ENCODE results near the gene MUC22.
"Not testable (repeated sequence)": the region's sequence is repeated elsewhere in the genome, so short reads cannot be mapped to it uniquely, and the experiment has no call there.

MUC22 gene

DNA sequence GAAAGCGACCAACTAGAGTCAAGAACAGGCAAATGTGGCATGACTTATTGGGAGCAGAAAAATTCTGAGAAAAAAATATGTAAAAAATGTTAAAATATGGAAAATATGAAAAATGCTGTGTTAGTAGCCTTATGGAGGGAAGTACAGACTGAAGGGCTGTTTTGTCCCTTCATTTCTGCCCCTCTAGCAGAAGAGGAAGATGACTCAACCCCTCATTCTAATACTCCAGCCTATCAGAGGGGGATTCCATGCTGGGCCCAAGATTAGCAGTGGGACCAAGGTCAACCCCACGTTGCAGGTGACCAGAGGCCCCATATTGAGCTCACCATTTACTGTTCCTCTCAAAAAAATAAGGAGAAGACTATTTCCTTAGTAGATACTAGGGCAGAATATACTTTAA is 18.4 kb upstream of the MUC22 start:
- Histone ChIP-seq H3K79me2 (ENCODE audit: insufficient read depth, low read length) (no peaks in the 10 kb centered on the region), H4K20me1 (ENCODE audit: insufficient read depth, low read length) (no peaks in the 10 kb centered on the region), H3K27ac (ENCODE audit: low read depth, low read length, poor library complexity, severe bottlenecking) (no peak overlapping the region), H3K9me3 (ENCODE audit: low read length) (no peaks in the 10 kb centered on the region), H3K9ac (ENCODE audit: low read length) (no peak overlapping the region), H3K4me1 (ENCODE audit: insufficient read depth, low read length, severe bottlenecking) (no peaks in the 10 kb centered on the region), H3K27me3 (ENCODE audit: insufficient read depth, low read length) (no peaks in the 10 kb centered on the region), H3K36me3 (ENCODE audit: insufficient read depth, low read length) (no peaks in the 10 kb centered on the region), H3K9me2 (ENCODE audit: low read depth, low read length) (no peaks in the 10 kb centered on the region), H2AFZ (ENCODE audit: low read length) (no peak overlapping the region), H3K4me2 (ENCODE audit: low read length) (no peak overlapping the region), H3K4me3 (ENCODE audit: low read depth, low read length, poor library complexity, severe bottlenecking) (no peak overlapping the region), H3F3A (ENCODE audit: insufficient read depth, low read length) (no peaks in the 10 kb centered on the region)
- no peak for TF ChIP-seq EZH2 (IDR thresholded peaks at IDR 0.05; ENCODE audit: borderline replicate concordance, low read length)
- TF ChIP-seq, protein P1, sequence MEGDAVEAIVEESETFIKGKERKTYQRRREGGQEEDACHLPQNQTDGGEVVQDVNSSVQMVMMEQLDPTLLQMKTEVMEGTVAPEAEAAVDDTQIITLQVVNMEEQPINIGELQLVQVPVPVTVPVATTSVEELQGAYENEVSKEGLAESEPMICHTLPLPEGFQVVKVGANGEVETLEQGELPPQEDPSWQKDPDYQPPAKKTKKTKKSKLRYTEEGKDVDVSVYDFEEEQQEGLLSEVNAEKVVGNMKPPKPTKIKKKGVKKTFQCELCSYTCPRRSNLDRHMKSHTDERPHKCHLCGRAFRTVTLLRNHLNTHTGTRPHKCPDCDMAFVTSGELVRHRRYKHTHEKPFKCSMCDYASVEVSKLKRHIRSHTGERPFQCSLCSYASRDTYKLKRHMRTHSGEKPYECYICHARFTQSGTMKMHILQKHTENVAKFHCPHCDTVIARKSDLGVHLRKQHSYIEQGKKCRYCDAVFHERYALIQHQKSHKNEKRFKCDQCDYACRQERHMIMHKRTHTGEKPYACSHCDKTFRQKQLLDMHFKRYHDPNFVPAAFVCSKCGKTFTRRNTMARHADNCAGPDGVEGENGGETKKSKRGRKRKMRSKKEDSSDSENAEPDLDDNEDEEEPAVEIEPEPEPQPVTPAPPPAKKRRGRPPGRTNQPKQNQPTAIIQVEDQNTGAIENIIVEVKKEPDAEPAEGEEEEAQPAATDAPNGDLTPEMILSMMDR (IDR thresholded peaks at IDR 0.05; ENCODE audit: low read length): no peak

DNA sequence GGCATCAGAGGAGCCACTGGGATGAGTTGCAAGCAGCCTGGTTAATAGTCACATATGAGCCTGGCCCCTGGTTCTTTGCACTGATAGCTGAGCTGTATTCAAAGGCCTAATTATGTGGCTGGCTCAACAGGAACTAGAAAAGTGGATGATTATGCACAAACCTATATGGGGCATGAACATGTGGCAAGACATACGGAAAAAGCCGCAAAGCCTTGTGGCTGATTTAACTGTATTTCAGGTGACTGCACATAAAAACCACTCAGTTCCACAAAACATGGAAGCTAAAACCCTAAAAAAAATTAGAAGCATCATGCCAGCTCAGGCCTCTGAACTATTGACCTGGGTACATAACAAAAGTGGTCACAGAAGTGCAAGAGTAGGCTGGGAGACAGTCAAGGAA is 13.0 kb upstream of the MUC22 start:
- Histone ChIP-seq H2AFZ (ENCODE audit: low read length) (no peak overlapping the region), H3K36me3 (ENCODE audit: insufficient read depth, low read length) (no peaks in the 10 kb centered on the region), H3K9me3 (ENCODE audit: low read length) (no peaks in the 10 kb centered on the region), H4K20me1 (ENCODE audit: insufficient read depth, low read length) (no peaks in the 10 kb centered on the region), H3K27me3 (ENCODE audit: insufficient read depth, low read length) (no peaks in the 10 kb centered on the region), H3K4me2 (ENCODE audit: low read length) (no peak overlapping the region), H3K27ac (ENCODE audit: low read depth, low read length, poor library complexity, severe bottlenecking) (no peak overlapping the region), H3K4me1 (ENCODE audit: insufficient read depth, low read length, severe bottlenecking) (no peaks in the 10 kb centered on the region), H3K79me2 (ENCODE audit: insufficient read depth, low read length) (no peaks in the 10 kb centered on the region), H3K9ac (ENCODE audit: low read length) (no peak overlapping the region), H3F3A (ENCODE audit: insufficient read depth, low read length) (no peaks in the 10 kb centered on the region), H3K9me2 (ENCODE audit: low read depth, low read length) (no peaks in the 10 kb centered on the region), H3K4me3 (ENCODE audit: low read depth, low read length, poor library complexity, severe bottlenecking) (no peak overlapping the region)
- TF ChIP-seq, protein P1 (IDR thresholded peaks at IDR 0.05; ENCODE audit: low read length): no peak
- TF ChIP-seq EZH2 (IDR thresholded peaks at IDR 0.05; ENCODE audit: borderline replicate concordance, low read length): no peak

DNA sequence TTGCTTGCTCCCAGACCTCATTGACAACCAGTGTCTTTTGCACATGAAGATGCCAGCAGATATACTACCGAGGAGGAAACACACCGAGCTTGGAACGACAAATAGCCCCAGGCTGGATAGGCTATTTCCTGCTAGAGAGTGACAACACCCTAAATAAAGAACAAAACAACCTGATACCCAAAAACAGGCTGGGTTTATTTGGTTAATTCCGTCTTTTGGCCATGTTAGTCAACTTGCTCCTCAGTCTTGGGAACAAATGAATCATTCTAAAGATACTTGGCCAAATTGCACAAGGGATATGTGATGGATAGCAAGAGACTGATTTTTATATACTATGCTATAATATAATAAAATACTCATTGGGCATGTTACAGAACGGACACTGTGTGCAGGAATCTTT is 11.5 kb upstream of the MUC22 start:
- H3K36me3 ChIP-seq (ENCODE audit: insufficient read depth, low read length): no peaks in the 10 kb centered on the region
- H3K9ac ChIP-seq (ENCODE audit: low read length): no peak overlapping the region
- no peaks in the 10 kb centered on the region for H3K4me1 ChIP-seq (ENCODE audit: insufficient read depth, low read length, severe bottlenecking)
- no peaks in the 10 kb centered on the region for H4K20me1 ChIP-seq (ENCODE audit: insufficient read depth, low read length)
- no peaks in the 10 kb centered on the region for H3K27me3 ChIP-seq (ENCODE audit: insufficient read depth, low read length)
- H3K9me2 ChIP-seq (ENCODE audit: low read depth, low read length): no peaks in the 10 kb centered on the region
- H3F3A ChIP-seq (ENCODE audit: insufficient read depth, low read length): no peaks in the 10 kb centered on the region
- H3K4me3 ChIP-seq (ENCODE audit: low read depth, low read length, poor library complexity, severe bottlenecking): no peak overlapping the region
- H3K79me2 ChIP-seq (ENCODE audit: insufficient read depth, low read length): no peaks in the 10 kb centered on the region
- H3K4me2 ChIP-seq (ENCODE audit: low read length): no peak overlapping the region
- TF ChIP-seq, protein P1 (IDR thresholded peaks at IDR 0.05; ENCODE audit: low read length): no peak
- TF ChIP-seq EZH2 (IDR thresholded peaks at IDR 0.05; ENCODE audit: borderline replicate concordance, low read length): no peak
- H3K9me3 ChIP-seq (ENCODE audit: low read length): no peaks in the 10 kb centered on the region
- no peak overlapping the region for H3K27ac ChIP-seq (ENCODE audit: low read depth, low read length, poor library complexity, severe bottlenecking)
- H2AFZ ChIP-seq (ENCODE audit: low read length): no peak overlapping the region

DNA sequence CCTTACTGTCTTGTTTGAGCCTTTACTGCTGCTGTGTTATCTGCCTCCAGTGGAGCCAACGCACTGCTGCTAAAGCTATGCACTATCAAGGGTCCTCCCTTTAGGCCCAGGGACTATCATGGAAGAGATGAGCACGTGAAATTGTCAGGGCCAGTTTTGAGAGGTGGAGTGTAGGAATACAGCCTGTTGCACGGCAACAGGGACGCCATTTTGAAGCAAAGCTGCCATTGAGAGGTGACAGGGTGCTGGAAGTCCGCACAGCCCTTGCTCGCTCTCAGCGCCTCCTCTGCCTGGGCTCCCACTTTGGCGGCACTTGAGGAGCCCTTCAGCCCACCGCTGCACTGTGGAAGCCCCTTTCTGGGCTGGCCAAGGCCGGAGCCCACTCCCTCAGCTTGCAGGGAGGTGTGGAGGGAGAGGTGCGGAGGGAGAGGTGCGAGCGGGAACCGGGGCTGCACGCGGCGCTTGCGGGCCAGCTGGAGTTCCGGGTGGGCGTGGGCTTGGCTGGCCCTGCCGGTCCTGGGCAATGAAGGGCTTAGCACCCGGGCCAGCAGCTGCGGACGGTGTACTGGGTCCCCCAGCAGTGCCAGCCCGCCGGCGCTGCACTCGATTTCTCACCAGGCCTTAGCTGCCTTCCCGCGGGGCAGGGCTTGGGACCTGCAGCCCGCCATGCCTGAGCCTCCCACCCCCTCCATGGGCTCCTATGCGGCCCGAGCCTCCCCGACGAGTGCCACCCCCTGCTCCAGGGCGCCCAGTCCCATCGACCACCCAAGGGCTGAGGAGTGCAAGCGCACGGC is 10.0 kb upstream of the MUC22 start:
- not testable (repeated sequence) for H3K9me3 ChIP-seq (ENCODE audit: low read length); H3K4me3 ChIP-seq (ENCODE audit: low read depth, low read length, poor library complexity, severe bottlenecking); H2AFZ ChIP-seq (ENCODE audit: low read length); H4K20me1 ChIP-seq (ENCODE audit: insufficient read depth, low read length); H3K27me3 ChIP-seq (ENCODE audit: insufficient read depth, low read length); H3F3A ChIP-seq (ENCODE audit: insufficient read depth, low read length); H3K79me2 ChIP-seq (ENCODE audit: insufficient read depth, low read length); H3K36me3 ChIP-seq (ENCODE audit: insufficient read depth, low read length); H3K9ac ChIP-seq (ENCODE audit: low read length); H3K27ac ChIP-seq (ENCODE audit: low read depth, low read length, poor library complexity, severe bottlenecking); H3K4me1 ChIP-seq (ENCODE audit: insufficient read depth, low read length, severe bottlenecking); H3K4me2 ChIP-seq (ENCODE audit: low read length); H3K9me2 ChIP-seq (ENCODE audit: low read depth, low read length)
